Endometrium (tissue), 2 donors: ENCODE data around the gene FCER2.

Source experiments
- FAIRE-seq: peaks from 2 replicates; lab custom pipeline; 2012; peaks lifted over from hg19 to GRCh38; lab: Jason Lieb, UNC
- donor health status: control.
- donor health status: control.

FCER2 gene

GRCh38 chr19:7733376-7733775, 31.4 kb upstream of the FCER2 start:
- FAIRE-seq = no peak

- no peak for FAIRE-seq
Observed at GRCh38 chr19:7732045-7732444, 30.1 kb upstream of the FCER2 start, which contains the start of gene CLEC4G. TSS of gene CLEC4G (minus strand) at chr19:7732110. CDS start at chr19:7732102, 8 bp downstream.

GRCh38 chr19:7731615-7732014, 29.7 kb upstream of the FCER2 start:
- no peak for FAIRE-seq

GRCh38 chr19:7731218-7731595, 29.3 kb upstream of the FCER2 start:
- no peak for FAIRE-seq

GRCh38 chr19:7730286-7731217, 28.6 kb upstream of the FCER2 start:
- no peak for FAIRE-seq

- no peak for FAIRE-seq
Observed at GRCh38 chr19:7729831-7730285, 27.9 kb upstream of the FCER2 start.

- no peak for FAIRE-seq
Observed at GRCh38 chr19:7729211-7729610, 27.3 kb upstream of the FCER2 start.

GRCh38 chr19:7725791-7726190, 23.9 kb upstream of the FCER2 start:
- no peak for FAIRE-seq

- FAIRE-seq = no peak
Observed at GRCh38 chr19:7722231-7722651, 20.3 kb upstream of the FCER2 start.

- no peak for FAIRE-seq
Observed at GRCh38 chr19:7720351-7720750, 18.4 kb upstream of the FCER2 start.

- FAIRE-seq = no peak
Observed at GRCh38 chr19:7718668-7719067, 16.7 kb upstream of the FCER2 start.

GRCh38 chr19:7716762-7717161, 14.8 kb upstream of the FCER2 start:
- no peak for FAIRE-seq

GRCh38 chr19:7715671-7716070, 13.7 kb upstream of the FCER2 start:
- no peak for FAIRE-seq

GRCh38 chr19:7710616-7711015, 8.7 kb upstream of the FCER2 start:
- FAIRE-seq = no peak

GRCh38 chr19:7709932-7710460, 8.1 kb upstream of the FCER2 start:
- FAIRE-seq = no peak

GRCh38 chr19:7706955-7707456, 5.1 kb upstream of the FCER2 start:
- no peak for FAIRE-seq

- FAIRE-seq = no peak
Observed at GRCh38 chr19:7706188-7706954, 4.4 kb upstream of the FCER2 start.

- no peak for FAIRE-seq
Observed at GRCh38 chr19:7705387-7706187, 3.7 kb upstream of the FCER2 start.

- no peak for FAIRE-seq
Observed at GRCh38 chr19:7704280-7705060, 2.5 kb upstream of the FCER2 start.

- no peak for FAIRE-seq
Observed at GRCh38 chr19:7703332-7703731, 1.4 kb upstream of the FCER2 start.
